SK-N-MC (cell line): Measurements from ENCODE around the gene FAM234A.
"Not testable (repeated sequence)": the region's sequence is repeated elsewhere in the genome, so short reads cannot be mapped to it uniquely, and the experiment has no call there.

Experiments used
- DNase-seq: peaks from one replicate; pipeline ENCODE4 v3.0.0-alpha.2; 2011; ENCODE audit warnings: low read depth, low spot score
- H3K27ac ChIP-seq: fragments of 200-600 bp; sonication (generic); 2 replicates; pipeline ENCODE4 v1.5.1; 2016; ENCODE audit warnings: mixed run types
- H3K36me3 ChIP-seq: fragments of 200-600 bp; sonication (generic); 2 replicates; pipeline ENCODE4 v1.6.1; 2017; ENCODE audit warnings: antibody characterized with exemption, low read length, mixed read lengths; ENCODE audit not compliant: insufficient read depth
- H3K4me3 ChIP-seq: fragments of 200-600 bp; sonication (generic); 2 replicates; pipeline ENCODE4 v1.5.1; 2016
- H3K9ac ChIP-seq: fragments of 200-600 bp; sonication (generic); 2 replicates; pipeline ENCODE4 v1.8.0; 2017; ENCODE audit warnings: mixed run types, mixed read lengths; ENCODE audit not compliant: insufficient read length
- H3K9me3 ChIP-seq: fragments of 200-600 bp; sonication (generic); 2 replicates; pipeline ENCODE4 v1.6.1; 2017; ENCODE audit warnings: low read depth, mild to moderate bottlenecking, antibody characterized with exemption, low read length, moderate library complexity, mixed read lengths
- EZH2 ChIP-seq: fragments of 200-600 bp; sonication (generic); IDR thresholded peaks from one replicate; pipeline ENCODE4 v1.6.1; 2017; ENCODE audit warnings: antibody characterized with exemption
- FOXP2 ChIP-seq: optimal IDR thresholded peaks from 2 replicates; pipeline ENCODE3; 2011; ENCODE audit warnings: mild to moderate bottlenecking, moderate library complexity; ENCODE audit not compliant: insufficient read depth; ENCODE audit errors: extremely low read length, control extremely low read depth
- POLR2AphosphoS5 ChIP-seq: IDR thresholded peaks from 2 replicates; pipeline ENCODE4 v1.6.1; 2012; ENCODE audit warnings: mild to moderate bottlenecking, low read depth, low read length, borderline replicate concordance

Gene FAM234A

DNA sequence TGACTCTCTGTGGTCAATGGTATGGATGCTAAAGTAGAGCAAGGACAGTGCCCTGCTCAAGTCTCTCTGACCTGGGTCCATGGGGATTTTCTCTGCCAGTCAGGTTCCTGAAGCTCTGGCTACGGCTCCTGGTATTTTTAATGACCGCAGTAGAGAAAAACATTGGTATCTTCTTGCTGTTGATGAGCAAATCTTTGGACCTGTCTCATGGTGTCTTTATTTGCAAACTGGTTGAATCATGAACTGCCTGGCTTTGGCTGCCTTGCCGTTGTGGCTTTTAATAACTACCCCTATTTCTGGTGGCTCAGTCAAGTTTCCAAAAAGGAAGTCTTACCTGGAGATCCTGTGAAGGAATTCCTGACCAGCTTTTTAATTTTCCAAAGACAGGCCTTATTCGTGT is 8.7 kb downstream of the FAM234A start:
- H3K9me3 ChIP-seq = no peaks in the 10 kb centered on the region
- TF ChIP-seq POLR2AphosphoS5 (no peak), EZH2 (no peak), FOXP2 (no peak)
- H3K4me3 ChIP-seq = no peak overlapping the region
- no peak for DNase-seq
- no peak overlapping the region for H3K27ac ChIP-seq
- H3K9ac ChIP-seq = no peak overlapping the region
- H3K36me3 ChIP-seq = no peaks in the 10 kb centered on the region

- Histone ChIP-seq H3K9ac (no peak overlapping the region), H3K4me3 (no peak overlapping the region), H3K27ac (no peak overlapping the region), H3K36me3 (no peaks in the 10 kb centered on the region), H3K9me3 (no peaks in the 10 kb centered on the region)
- no peak for DNase-seq
- TF ChIP-seq FOXP2 (no peak), EZH2 (no peak), POLR2AphosphoS5 (no peak)
Measured at GRCh38 chr16:245105-245504, 10.5 kb downstream of the FAM234A start.

GRCh38 chr16:247027-247426 is 12.4 kb downstream of the FAM234A start:
- Histone ChIP-seq H3K4me3 (no peak overlapping the region), H3K9ac (no peak overlapping the region)

DNA sequence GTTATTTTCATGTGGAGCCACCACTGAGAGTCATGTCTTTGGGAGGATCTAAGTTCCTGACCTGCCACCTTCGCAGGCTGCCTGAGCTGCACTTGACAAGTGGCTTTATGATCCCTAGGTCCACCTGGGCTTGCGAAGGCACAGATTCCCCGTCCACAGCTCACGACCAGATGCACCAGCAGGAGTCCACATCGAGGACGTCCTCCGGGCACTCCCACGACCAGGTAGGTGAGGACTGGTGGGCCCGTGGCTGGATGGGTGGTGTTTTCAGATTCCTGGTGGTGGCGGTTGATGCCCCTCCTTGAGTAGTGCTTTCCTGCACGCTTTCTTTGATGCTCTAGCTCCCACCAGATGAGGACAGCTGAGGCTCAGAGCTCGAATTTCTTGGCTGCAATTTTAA is 14.8 kb downstream of the FAM234A start:
- no peak for DNase-seq

More at GRCh38 chr16:247027-247426, 12.4 kb downstream of the FAM234A start:
- DNase-seq = no peak
- Histone ChIP-seq H3K9me3 (no peaks in the 10 kb centered on the region), H3K36me3 (no peaks in the 10 kb centered on the region), H3K27ac (no peak overlapping the region)
- TF ChIP-seq FOXP2 = no peak
- TF ChIP-seq POLR2AphosphoS5 = no peak
- TF ChIP-seq EZH2 = no peak

GRCh38 chr16:252366-253337 is 18.0 kb downstream of the FAM234A start:
- Histone ChIP-seq H3K9ac (no peak overlapping the region), H3K27ac (no peak overlapping the region), H3K9me3 (no peaks in the 10 kb centered on the region), H3K36me3 (peaks cover 8% of the 10 kb centered on the region; the same call in 1 of the 2 replicates), H3K4me3 (no peak overlapping the region)
- DNase-seq = no peak
- TF ChIP-seq POLR2AphosphoS5 = no peak
- no peak for TF ChIP-seq FOXP2
- no peak for TF ChIP-seq EZH2

More for the DNA sequence above, 14.8 kb downstream of the FAM234A start:
- TF ChIP-seq POLR2AphosphoS5 = no peak
- TF ChIP-seq FOXP2 = no peak
- TF ChIP-seq EZH2 = no peak
- Histone ChIP-seq H3K27ac (no peak overlapping the region), H3K36me3 (peaks cover 4% of the 10 kb centered on the region; the same call in 1 of the 2 replicates), H3K9ac (no peak overlapping the region), H3K9me3 (no peaks in the 10 kb centered on the region), H3K4me3 (no peak overlapping the region)

DNA sequence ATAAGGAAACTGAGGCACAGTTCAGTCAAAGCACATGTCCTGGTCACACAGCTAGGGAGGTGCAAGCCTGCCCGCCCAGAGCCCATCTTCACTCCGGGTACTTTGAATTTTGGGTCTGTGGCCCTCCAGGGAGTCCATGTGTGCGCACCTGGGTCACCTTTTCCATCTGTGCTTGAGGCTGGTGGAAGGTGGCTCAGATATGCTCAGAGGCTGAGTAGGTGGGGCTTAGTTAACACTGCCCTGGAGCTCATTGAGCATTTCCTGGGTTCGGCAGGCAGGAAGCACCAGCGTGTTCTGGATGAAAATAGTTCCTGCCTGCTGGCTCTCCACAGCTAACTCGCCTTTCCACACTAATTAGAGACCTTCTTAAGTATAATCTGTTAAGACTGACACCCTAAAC is 19.2 kb downstream of the FAM234A start:
- Histone ChIP-seq H3K9ac (no peak overlapping the region), H3K27ac (no peak overlapping the region)

GRCh38 chr16:254461-254860 is 19.8 kb downstream of the FAM234A start:
- Histone ChIP-seq H3K36me3 (peaks cover 8% of the 10 kb centered on the region; the same call in 1 of the 2 replicates), H3K27ac (no peak overlapping the region), H3K9me3 (no peaks in the 10 kb centered on the region), H3K9ac (no peak overlapping the region), H3K4me3 (no peak overlapping the region)
- no peak for DNase-seq
- TF ChIP-seq FOXP2 = no peak
- TF ChIP-seq EZH2 = no peak
- no peak for TF ChIP-seq POLR2AphosphoS5

More for the DNA sequence above, 19.2 kb downstream of the FAM234A start:
- no peak overlapping the region for H3K4me3 ChIP-seq
- TF ChIP-seq FOXP2 (no peak), EZH2 (no peak), POLR2AphosphoS5 (no peak)
- no peak for DNase-seq
- H3K9me3 ChIP-seq = no peaks in the 10 kb centered on the region
- H3K36me3 ChIP-seq = peaks cover 8% of the 10 kb centered on the region; the same call in 1 of the 2 replicates

DNA sequence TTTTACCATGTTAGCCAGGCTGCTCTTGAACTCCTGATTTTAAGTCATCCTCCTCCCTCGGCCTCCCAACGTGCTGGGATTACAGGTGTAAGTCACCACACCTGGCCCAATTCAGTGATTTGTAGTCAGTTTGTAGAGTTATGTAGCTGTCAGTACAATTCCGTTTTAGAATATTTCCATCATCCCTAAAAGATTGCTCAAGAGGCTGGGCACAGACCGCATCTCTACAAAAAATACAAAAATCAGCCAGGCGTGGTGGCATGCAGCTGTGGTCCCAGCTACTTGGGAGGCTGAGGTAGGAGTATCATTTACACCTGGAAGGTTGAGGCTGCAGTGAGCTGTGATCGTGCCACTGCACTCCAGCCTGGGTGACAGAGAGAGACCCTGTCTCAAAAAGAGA is 20.6 kb downstream of the FAM234A start:
- Histone ChIP-seq H3K4me3 (no peak overlapping the region), H3K9me3 (no peaks in the 10 kb centered on the region), H3K9ac (no peak overlapping the region), H3K27ac (no peak overlapping the region), H3K36me3 (peaks cover 8% of the 10 kb centered on the region; the same call in 1 of the 2 replicates)
- DNase-seq = no peak
- TF ChIP-seq EZH2 (no peak), POLR2AphosphoS5 (no peak), FOXP2 (no peak)

- not testable (repeated sequence) for H3K4me3 ChIP-seq, H3K9ac ChIP-seq, H3K9me3 ChIP-seq, H3K27ac ChIP-seq, H3K36me3 ChIP-seq, DNase-seq
Measured at GRCh38 chr16:258091-258490, 23.5 kb downstream of the FAM234A start.
